Caco-2 (cell line): ENCODE data around the gene OR1B1. TPM values are rescaled to one million over a fixed set of nuclear protein-coding genes. Genes with fewer than 3 reads are reported as not detected.
A peak's percentile ranks its signal among the peaks of the same experiment; 100 is the strongest.

ENCODE experiments used
- Bru-seq: library from RNA; stranded (reverse); fragments of 400-500 nt; gene quantifications from one replicate; lab custom pipeline; 2021; lab: Mats Ljungman, UMichigan
- BruChase-seq, 2 experiments: library from RNA; stranded (reverse); fragments of 400-500 nt; gene quantifications; one replicate each; lab custom pipeline; 2021; lab: Mats Ljungman, UMichigan
- BruUV-seq: library from RNA; stranded (reverse); fragments of 400-500 nt; replicated peaks from 2 replicates; lab custom pipeline; 2021; lab: Mats Ljungman, UMichigan
- CTCF ChIA-PET: fragments of 300-600 bp; sonication (Branson Sonifier 250); formaldehyde crosslinking; loops from one replicate; lab custom pipeline; 2022; ENCODE audit warnings: antibody characterized with exemption; lab: Charles Lee
- POLR2A ChIA-PET: fragments of 300-600 bp; sonication (Branson Sonifier 250); formaldehyde crosslinking; loops from one replicate; lab custom pipeline; 2022; ENCODE audit warnings: antibody characterized with exemption; lab: Charles Lee
- DNase-seq, 2 experiments: peaks; one replicate each; pipeline versions ENCODE4 v3.0.0 to v3.0.0-alpha.2; 2020 to 2022
- H3K27me3 ChIP-seq: replicated peaks from 2 replicates; pipeline ENCODE4 v1.6.0; 2011; ENCODE audit warnings: low read length; ENCODE audit not compliant: control insufficient read depth, insufficient read depth
- H3K36me3 ChIP-seq: 2 replicates; pipeline ENCODE4 v1.5.1; 2011; ENCODE audit warnings: low read length; ENCODE audit not compliant: control insufficient read depth, insufficient read depth
- H3K4me1 ChIP-seq: fragments of 250-450 bp; sonication (Bioruptor Pico); 2 replicates; pipeline ENCODE4 v1.5.1; 2020; ENCODE audit warnings: mild to moderate bottlenecking
- H3K4me3 ChIP-seq: 2 replicates; pipeline ENCODE4 v1.5.1; 2011; ENCODE audit warnings: low read depth, mild to moderate bottlenecking, control low read depth, low read length
- H3K9me3 ChIP-seq: fragments of 250-450 bp; sonication (Bioruptor Pico); 2 replicates; pipeline ENCODE4 v1.5.1; 2020; ENCODE audit warnings: mild to moderate bottlenecking, moderate library complexity
- H3K27ac Mint-ChIP-seq: one replicate; pipeline ENCODE4 v1.8.0; 2022; ENCODE audit warnings: mixed read lengths; ENCODE audit not compliant: unreplicated experiment
- H3K27me3 Mint-ChIP-seq: one replicate; pipeline ENCODE4 v1.8.0; 2022; ENCODE audit warnings: mixed read lengths; ENCODE audit not compliant: insufficient read depth, unreplicated experiment
- H3K36me3 Mint-ChIP-seq: one replicate; pipeline ENCODE4 v1.8.0; 2022; ENCODE audit warnings: mild to moderate bottlenecking, mixed read lengths; ENCODE audit not compliant: insufficient read depth, unreplicated experiment
- H3K4me1 Mint-ChIP-seq: one replicate; pipeline ENCODE4 v1.8.0; 2022; ENCODE audit warnings: low read depth, mixed read lengths; ENCODE audit not compliant: unreplicated experiment
- H3K4me3 Mint-ChIP-seq: one replicate; pipeline ENCODE4 v1.8.0; 2022; ENCODE audit warnings: mild to moderate bottlenecking, moderate library complexity, mixed read lengths; ENCODE audit not compliant: unreplicated experiment
- H3K9me3 Mint-ChIP-seq: one replicate; pipeline ENCODE4 v1.8.0; 2022; ENCODE audit warnings: mixed read lengths; ENCODE audit not compliant: unreplicated experiment
- intact Hi-C: fragments of 100-400 bp; cut with micrococcal nuclease; formaldehyde crosslinking; loops from one replicate; pipeline ENCODE4 v1.10.0; 2022; ENCODE audit not compliant: unreplicated experiment
- long read RNA-seq: library from polyadenylated mRNA; stranded (forward); transcript quantifications from one replicate; pipeline ENCODE4 v2.0.0, GENCODE V29; 2022
- total RNA-seq: library from RNA; stranded (reverse); gene quantifications from 2 replicates; pipeline ENCODE4 v1.2.3, GENCODE V29; 2022
- TF ChIP-seq, protein P1 (sequence below), 2 experiments: fragments of 200-600 bp in 1 of 2; IDR thresholded peaks; 1 replicate in 1 of 2; 2 replicates in 1 of 2; pipeline versions ENCODE4 v1.5.1 to v1.8.0; 2011 to 2022; ENCODE audit warnings: antibody characterized with exemption in 1 of 2, control low read depth in 1 of 2, inconsistent platforms in 1 of 2, low read depth in 1 of 2, low read length in 1 of 2, mild to moderate bottlenecking in 1 of 2, moderate library complexity in 1 of 2; ENCODE audit not compliant: insufficient read depth in 1 of 2, severe bottlenecking in 1 of 2, unreplicated experiment in 1 of 2

Gene OR1B1
- not detected in 2 replicates for total RNA-seq
- not detected for Bru-seq, nascent RNA
- BruChase-seq, experiment 1, labeled RNA remaining after a 2-hour chase: percentile 35 among the genes with signal in this experiment
- percentile 26 among the genes with signal in this experiment for BruChase-seq, experiment 2, labeled RNA remaining after a 6-hour chase
- long read RNA-seq: 0 reads

- intact Hi-C loops: no loop called here
- ChIA-PET POLR2A (no interaction called here), CTCF (no interaction called here)
- H3K36me3 ChIP-seq: no peaks in the 10 kb centered on the region
- Mint-ChIP-seq H3K9me3 (no peaks in the 10 kb centered on the region), H3K4me3 (no peak within 1 kb of the TSS), H3K27ac (no peak within 1 kb of the TSS), H3K4me1 (no peaks in the 10 kb centered on the region), H3K36me3 (no peaks in the 10 kb centered on the region), H3K27me3 (no peaks in the 10 kb centered on the region)
- TF ChIP-seq, protein P1, sequence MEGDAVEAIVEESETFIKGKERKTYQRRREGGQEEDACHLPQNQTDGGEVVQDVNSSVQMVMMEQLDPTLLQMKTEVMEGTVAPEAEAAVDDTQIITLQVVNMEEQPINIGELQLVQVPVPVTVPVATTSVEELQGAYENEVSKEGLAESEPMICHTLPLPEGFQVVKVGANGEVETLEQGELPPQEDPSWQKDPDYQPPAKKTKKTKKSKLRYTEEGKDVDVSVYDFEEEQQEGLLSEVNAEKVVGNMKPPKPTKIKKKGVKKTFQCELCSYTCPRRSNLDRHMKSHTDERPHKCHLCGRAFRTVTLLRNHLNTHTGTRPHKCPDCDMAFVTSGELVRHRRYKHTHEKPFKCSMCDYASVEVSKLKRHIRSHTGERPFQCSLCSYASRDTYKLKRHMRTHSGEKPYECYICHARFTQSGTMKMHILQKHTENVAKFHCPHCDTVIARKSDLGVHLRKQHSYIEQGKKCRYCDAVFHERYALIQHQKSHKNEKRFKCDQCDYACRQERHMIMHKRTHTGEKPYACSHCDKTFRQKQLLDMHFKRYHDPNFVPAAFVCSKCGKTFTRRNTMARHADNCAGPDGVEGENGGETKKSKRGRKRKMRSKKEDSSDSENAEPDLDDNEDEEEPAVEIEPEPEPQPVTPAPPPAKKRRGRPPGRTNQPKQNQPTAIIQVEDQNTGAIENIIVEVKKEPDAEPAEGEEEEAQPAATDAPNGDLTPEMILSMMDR (IDR thresholded peaks at IDR 0.05; ENCODE audit: insufficient read depth in 1 of 2, low read depth in 1 of 2, low read length in 1 of 2, severe bottlenecking in 1 of 2, unreplicated experiment in 1 of 2): no peak
- no peak for DNase-seq
- H3K27me3 ChIP-seq: no peaks in the 10 kb centered on the region
- no peaks in the 10 kb centered on the region for H3K9me3 ChIP-seq
- H3K4me1 ChIP-seq: 0 out of 2 replicates have a peak, but pooled peaks cover under 1% of the 10 kb centered on the region
- H3K4me3 ChIP-seq: no peak within 1 kb of the TSS
- BruUV-seq: no TSS peak
These were observed at the start of gene OR1B1 for GRCh38 chr9:122657527-122657926. OR1B1 (minus strand) TSS chr9:122657627.

DNA sequence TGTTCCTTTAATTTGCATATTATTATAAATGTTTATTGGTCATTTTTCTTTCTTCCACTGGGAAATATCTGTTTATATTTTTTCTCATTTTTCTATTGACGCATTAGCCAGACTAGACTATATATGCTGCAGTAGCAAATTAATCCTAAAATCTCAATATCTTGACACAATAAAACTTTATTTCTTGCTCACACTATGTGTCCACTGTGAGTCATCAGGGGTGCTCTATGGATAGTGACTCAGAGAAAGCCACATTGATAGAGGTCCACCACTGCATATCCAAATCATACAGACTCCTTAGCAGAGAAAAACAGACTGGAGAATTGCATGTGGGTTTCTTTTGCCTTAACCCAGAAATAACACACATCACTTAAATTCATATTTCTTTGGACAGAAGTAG, 38.3 kb upstream of the OR1B1 start:
- Histone ChIP-seq H3K4me3 (no peak overlapping the region), H3K4me1 (no peaks in the 10 kb centered on the region), H3K9me3 (no peaks in the 10 kb centered on the region), H3K36me3 (no peaks in the 10 kb centered on the region), H3K27me3 (no peaks in the 10 kb centered on the region; the same call in 1 of the 2 replicates)
- Mint-ChIP-seq H3K27ac (no peak overlapping the region), H3K27me3 (peaks cover 7% of the 10 kb centered on the region), H3K4me3 (no peak overlapping the region), H3K4me1 (no peaks in the 10 kb centered on the region), H3K36me3 (no peaks in the 10 kb centered on the region), H3K9me3 (peaks cover 9% of the 10 kb centered on the region)
- no TSS peak for BruUV-seq
- ChIA-PET CTCF (no interaction called here), POLR2A (no interaction called here)
- TF ChIP-seq, protein P1 (IDR thresholded peaks at IDR 0.05; ENCODE audit: insufficient read depth in 1 of 2, low read depth in 1 of 2, low read length in 1 of 2, severe bottlenecking in 1 of 2, unreplicated experiment in 1 of 2): no peak
- intact Hi-C loops: no loop called here
- no peak for DNase-seq

DNA sequence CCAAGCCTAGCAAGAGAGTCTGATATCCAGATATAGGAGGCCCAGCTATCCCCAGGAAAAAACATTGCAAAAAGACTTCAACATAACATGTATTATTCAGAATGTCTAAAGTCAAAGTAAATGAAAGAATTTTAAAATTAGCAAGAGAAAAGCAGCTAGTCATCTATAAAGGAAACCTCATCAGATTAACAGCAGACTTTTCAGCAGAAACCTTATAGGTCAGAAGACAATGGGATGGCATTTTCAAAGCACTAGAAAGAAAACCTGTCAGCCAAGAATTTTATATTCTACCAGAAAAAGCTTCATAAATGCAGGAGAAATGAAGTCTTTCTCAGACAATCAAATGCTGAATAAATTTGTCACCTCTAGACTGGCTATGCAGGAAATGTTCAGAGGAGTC, 27.4 kb upstream of the OR1B1 start:
- no peak overlapping the region for H3K4me3 ChIP-seq
- no TSS peak for BruUV-seq
- no peaks in the 10 kb centered on the region for H3K27me3 ChIP-seq
- Mint-ChIP-seq H3K36me3 (no peaks in the 10 kb centered on the region), H3K4me1 (no peaks in the 10 kb centered on the region), H3K4me3 (no peak overlapping the region), H3K27ac (no peak overlapping the region), H3K9me3 (peaks cover 17% of the 10 kb centered on the region), H3K27me3 (peaks cover 14% of the 10 kb centered on the region)
- ChIA-PET POLR2A (no interaction called here), CTCF (no interaction called here)
- no peak for DNase-seq
- H3K9me3 ChIP-seq: peaks cover 8% of the 10 kb centered on the region
- H3K4me1 ChIP-seq: no peaks in the 10 kb centered on the region
- H3K36me3 ChIP-seq: no peaks in the 10 kb centered on the region
- intact Hi-C loops: no loop called here
- TF ChIP-seq, protein P1 (IDR thresholded peaks at IDR 0.05; ENCODE audit: insufficient read depth in 1 of 2, low read depth in 1 of 2, low read length in 1 of 2, severe bottlenecking in 1 of 2, unreplicated experiment in 1 of 2): no peak
